Esophagus muscularis mucosa (tissue), 3 donors: Measurements from ENCODE around the gene ARID1B.

ENCODE experiments used
- POLR2A ChIP-seq: fragments of 450-650 bp; IDR thresholded peaks from one replicate; pipeline ENCODE4 v1.6.1; 2017; ENCODE audit warnings: antibody characterized with exemption, moderate library complexity, mild to moderate bottlenecking, low read depth
- TF ChIP-seq, protein P1 (sequence below), 3 experiments: fragments of 200-600 bp in 2 of 3; fragments of 450-650 bp in 1 of 3; sonication (generic) in 2 of 3; IDR thresholded peaks; one replicate each; pipeline ENCODE4 v1.5.1; 2017 to 2019; ENCODE audit warnings: antibody characterized with exemption in 3 of 3, mild to moderate bottlenecking in 2 of 3, moderate library complexity in 1 of 3

DNA sequence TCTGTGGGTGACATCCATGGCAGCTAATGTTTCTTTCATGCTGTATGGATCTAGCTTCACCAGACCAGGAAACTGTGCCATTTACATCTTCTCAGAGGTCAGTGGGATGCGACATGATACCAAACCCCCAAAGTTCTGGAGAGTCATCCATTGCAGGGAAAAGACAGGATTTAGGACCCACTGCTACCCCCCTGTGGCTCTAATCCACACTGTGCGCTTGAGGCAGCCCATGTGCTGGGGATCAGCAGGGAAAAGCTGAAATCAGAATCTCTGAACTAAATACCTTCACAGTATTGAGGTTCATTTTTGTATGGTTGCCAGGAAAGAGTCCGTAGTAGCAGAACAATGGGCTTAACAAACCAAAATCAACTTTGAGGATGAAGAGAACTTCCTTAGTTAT, 381.7 kb downstream of the ARID1B start:
- TF ChIP-seq, protein P1, sequence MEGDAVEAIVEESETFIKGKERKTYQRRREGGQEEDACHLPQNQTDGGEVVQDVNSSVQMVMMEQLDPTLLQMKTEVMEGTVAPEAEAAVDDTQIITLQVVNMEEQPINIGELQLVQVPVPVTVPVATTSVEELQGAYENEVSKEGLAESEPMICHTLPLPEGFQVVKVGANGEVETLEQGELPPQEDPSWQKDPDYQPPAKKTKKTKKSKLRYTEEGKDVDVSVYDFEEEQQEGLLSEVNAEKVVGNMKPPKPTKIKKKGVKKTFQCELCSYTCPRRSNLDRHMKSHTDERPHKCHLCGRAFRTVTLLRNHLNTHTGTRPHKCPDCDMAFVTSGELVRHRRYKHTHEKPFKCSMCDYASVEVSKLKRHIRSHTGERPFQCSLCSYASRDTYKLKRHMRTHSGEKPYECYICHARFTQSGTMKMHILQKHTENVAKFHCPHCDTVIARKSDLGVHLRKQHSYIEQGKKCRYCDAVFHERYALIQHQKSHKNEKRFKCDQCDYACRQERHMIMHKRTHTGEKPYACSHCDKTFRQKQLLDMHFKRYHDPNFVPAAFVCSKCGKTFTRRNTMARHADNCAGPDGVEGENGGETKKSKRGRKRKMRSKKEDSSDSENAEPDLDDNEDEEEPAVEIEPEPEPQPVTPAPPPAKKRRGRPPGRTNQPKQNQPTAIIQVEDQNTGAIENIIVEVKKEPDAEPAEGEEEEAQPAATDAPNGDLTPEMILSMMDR (IDR thresholded peaks at IDR 0.05): no peak
- TF ChIP-seq POLR2A: no peak
